ENCODE data around the gene CIZ1.
A peak's percentile ranks its signal among the peaks of the same experiment; 100 is the strongest.

Gene CIZ1

GRCh38 chr9:128185979-128186965, 5.1 kb downstream of the CIZ1 start:
- no peak for DNase-seq

GRCh38 chr9:128182893-128183588, 8.3 kb downstream of the CIZ1 start:
- DNase-seq: no peak

GRCh38 chr9:128181480-128181879, 9.9 kb downstream of the CIZ1 start:
- DNase-seq: peak; percentile 15

- no peak for DNase-seq
Measured at GRCh38 chr9:128180447-128180846, 10.9 kb downstream of the CIZ1 start.

DNA sequence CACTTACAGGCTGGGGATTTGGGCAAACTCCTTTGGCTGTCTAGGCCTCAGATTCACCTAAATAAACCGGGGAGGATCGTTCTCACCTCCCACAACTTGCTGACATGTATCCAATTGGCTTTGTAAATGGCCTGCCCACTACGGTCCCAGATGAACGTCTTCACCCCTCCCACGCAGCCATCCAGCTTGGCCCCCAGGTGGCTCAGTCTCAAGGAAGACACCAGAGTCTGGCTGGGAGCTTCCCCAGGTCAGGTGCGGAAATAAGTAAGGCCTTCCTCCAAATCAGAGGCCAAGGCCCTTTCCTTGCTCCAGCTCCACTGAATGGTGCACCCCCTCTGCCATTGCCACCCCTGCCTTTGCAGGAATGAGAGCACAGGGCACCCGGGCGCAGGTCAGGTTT, 11.4 kb downstream of the CIZ1 start:
- DNase-seq: no peak

GRCh38 chr9:128178806-128179431, 12.5 kb downstream of the CIZ1 start:
- DNase-seq: peak; percentile 63

DNA sequence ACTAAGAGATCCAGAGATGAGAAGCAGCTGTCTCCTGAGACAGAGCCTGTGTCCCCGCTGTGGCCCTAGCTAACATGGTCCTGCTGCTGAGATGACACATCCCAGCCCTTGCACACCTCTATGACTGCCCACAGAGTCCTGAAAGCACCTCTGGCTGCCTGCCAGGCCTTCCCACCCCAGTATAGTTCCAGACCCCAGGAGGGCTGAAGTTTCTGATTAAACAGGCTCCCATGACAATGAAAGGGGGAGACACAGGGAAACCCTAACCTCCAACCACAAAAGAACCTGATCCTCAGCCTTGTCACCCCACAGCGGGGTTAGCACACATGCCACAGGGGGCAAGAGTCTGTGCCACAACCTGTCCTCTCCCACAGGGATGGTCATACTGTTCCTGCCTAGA, 15.6 kb downstream of the CIZ1 start:
- no peak for DNase-seq

DNA sequence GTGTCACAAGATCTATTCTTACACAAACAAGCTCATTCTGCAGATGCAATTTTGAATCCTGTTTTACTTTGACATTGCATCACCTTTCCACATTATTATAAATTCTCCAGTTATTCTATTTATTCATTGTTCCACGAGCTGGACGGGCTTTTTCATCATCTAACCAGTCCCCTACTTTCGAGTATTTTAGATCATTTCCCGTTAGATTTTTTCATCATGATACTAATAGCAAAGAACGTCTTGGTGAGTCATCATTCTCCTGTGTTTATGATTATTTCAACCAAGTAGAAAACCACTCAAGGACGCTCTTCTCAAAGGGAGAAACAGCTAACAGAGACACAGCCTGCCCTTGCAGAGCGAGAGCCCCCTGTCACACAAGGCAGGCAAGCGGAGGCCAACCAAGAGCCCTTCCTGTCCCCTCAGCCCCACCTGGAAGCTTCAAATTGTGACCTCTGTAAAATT, 16.2 kb downstream of the CIZ1 start:
- DNase-seq: no peak

DNA sequence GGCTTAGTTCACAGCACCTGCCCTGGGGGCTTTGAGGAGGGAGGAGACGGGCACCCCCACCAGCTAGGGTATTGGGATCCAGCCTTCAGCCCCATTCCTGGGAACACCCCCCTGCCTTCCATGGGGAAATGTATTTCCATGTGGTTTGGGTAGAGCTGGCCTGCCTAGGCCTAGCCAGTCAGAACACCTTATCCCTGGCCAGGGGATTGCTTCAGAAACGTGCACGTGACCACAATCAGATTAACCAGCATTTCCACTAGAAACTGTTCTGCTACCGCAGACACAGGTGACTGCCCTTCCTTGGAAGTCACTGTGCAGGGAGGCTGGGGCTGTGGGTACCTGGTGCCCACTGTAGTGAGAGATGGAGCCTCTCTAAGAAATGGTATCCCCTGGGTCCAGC, 17.3 kb downstream of the CIZ1 start:
- DNase-seq: no peak

DNA sequence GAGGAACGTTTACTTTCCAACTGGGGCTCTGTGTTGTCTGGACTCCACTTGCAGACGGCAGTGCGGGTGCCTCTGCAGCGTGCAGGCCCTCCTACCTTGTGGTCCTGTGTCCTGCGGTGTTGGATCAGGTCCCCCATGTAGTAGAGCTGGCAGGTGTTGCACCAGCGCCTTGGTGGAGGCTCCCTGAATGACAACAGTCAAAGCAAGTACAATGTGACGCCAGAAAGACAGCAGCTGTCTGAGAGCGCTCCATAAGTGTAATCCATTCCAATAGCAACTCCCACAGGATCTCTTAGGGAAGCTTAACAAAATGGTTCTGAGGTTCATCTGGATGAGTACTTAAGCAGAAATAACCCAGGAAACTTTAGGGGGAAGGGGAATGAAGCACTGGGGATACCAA, 21.4 kb downstream of the CIZ1 start:
- DNase-seq: no peak

GRCh38 chr9:128169492-128169891, 21.9 kb downstream of the CIZ1 start:
- no peak for DNase-seq

- no peak for DNase-seq
Measured at GRCh38 chr9:128168731-128169308, 22.6 kb downstream of the CIZ1 start.

GRCh38 chr9:128167209-128167608, 24.2 kb downstream of the CIZ1 start:
- no peak for DNase-seq

DNA sequence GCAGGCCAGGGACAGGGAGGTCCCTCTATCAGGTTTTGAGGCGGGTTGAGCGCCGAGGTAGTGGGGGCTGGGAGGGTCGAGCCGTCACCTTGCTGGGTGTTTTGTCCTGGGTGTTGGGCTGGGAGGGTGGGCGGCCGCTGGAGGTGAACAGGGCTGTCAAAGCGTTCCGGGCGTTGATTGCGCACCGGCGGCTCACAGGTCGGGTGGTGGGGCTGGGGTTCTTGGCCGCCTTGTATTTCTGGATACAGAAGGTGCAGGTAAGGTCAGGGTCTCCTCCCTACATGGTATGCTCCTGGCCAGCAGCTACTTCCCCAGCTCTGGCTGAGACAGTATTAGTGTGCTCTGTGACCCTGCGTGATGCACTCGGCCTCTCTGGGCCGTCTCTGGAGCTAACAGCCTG, 25.2 kb downstream of the CIZ1 start:
- no peak for DNase-seq

- DNase-seq: no peak
Measured at GRCh38 chr9:128164307-128164885, 27.0 kb downstream of the CIZ1 start.

DNA sequence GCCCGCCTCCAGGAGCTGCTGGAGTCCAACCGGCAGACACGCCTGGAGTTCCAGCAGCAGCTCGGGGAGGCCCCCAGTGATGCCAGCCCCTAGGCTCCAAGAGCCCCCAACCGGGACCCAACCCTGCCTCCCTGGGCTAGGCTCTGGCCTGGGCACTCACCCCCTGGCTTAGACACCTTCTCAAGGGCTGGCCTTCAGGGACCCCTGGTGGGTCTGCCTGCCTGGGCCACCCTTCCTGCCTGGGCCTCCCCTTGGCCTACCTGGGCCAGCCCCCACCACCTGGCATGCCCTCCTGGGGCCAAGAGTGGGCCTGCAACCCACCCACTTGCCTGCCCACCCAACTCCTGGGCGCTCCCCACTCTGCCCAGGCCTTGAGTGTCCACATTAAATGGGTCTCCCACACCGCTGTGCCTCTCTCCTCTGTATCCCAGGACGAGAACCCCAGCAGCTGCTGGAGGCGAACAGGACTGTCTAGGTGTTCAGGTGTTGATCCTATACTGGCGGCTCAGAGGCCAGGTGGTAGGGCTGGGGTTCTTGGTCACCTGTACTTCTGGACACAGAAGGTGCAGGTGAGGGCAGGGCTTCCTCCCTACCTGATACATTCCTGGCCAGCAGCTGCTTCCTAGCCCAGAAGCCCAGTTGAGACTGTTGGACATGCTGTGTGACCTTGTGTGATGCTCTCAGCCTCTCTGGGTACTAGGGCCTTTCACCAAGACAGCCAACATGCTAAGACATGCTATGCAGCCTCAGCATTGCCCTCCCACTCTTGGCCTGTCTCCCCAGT, 27.7 kb downstream of the CIZ1 start:
- DNase-seq: peak; percentile 53

DNA sequence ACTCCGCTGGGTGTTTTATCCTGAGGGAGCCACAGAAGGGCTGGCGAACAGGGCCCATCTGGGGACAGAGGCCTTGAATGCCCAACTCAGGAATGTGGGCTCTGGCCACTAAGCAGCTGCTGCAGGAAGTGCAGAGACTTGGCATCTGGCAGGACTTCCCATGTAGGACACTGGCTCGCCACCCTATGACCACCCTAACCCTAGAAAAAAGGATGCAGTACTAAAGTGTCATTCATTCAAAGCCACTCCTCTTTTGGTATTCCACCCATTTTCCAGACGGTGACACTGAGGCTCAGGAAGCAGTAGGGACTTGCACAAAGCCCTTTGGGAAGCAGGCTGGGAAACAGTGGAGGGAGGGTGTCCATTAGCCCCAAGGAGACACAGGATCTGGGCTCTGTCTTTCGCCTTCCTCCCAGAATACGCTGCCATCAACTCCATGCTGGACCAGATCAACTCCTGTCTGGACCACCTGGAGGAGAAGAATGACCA, 28.3 kb downstream of the CIZ1 start:
- no peak for DNase-seq

DNA sequence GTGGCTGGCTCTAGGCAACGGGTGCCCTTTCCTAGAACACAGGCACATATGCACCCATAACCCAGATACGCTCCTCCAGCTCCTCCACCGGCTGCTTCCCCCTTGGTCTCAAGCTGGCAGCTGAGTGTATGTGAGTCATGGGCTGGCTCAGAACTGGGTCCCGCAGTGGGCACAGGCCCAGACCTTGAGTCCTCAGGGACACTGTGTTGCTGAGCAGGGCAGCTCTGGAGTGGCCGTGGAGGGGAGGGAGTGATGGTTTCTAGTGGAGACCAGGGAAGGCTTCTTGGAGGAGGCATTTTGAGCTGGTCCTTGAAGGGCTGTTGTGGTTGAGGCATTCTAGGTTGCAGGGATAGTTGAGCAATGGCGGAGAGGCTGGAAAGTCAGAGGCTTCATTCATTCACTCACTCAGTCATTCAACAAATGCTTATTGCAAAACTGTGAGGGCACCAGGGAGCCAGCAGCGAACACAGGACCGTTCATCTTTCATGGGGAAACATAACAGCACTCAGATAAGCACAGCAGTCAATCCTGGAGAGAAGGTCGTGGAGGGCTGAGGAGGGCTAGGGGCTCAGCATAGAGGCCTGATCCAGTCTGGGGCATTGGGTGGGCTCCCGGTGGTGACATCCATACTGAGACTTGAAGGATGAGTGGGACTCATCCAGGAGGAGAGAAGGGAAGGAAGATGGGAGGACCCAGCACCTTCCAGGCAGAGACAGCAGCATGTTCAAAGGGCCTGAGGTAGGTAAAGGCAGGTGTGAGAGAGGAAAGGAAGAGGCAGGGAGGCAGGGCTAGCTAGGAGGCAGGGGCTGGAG, 29.0 kb downstream of the CIZ1 start:
- no peak for DNase-seq

DNA sequence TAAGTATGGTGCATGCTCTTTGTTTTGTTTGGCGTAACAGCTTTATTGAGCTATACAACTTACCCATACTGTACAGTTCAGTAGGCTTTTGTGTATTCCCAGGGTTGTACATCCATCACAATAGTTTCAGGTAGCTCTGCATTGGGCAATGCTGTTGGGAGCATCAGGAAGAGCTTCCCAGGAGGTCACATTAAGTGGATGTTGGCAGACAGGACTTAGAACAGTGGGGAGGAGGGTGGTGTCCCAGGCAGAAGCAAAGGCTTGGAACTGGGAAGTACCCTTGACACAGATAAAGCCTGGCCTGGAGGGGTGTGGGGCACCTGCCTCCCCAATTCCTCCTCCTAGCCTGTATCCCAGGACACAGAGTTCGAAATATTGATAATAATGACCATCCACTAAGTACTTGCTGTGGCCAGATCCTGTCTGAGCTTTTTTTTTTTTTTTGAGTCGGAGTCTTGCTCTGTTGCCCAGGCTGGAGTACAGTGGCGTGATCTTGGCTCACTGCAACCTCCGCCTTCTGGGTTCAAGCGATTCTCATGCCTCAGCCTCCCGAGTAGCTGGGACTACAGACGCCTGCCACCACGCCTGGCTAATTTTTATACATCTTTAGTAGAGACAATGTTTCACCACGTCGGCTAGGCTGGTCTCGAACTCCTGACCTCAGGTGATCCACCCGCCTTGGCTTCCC, 30.0 kb downstream of the CIZ1 start:
- peak; percentile 48 for DNase-seq

DNA sequence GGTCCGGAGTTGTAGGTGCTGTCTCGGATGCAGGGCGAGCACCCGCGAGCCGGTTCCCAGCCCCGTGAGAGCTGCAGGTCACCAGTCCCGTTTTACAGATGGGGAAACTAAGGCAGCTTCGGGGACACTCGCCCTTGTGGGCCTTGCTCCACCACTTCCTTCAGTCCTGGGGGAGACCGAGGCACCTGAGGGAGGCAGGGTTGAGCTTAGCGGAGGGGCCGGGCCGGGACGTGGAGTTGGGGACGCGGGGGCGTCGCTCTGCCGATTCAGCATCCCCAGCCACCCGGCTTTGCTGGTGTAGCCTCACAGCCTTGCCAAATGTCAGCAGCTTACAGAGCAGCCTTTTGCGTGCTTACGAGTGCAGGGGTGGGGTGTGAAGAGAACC, 30.8 kb downstream of the CIZ1 start:
- DNase-seq: peak; percentile 60

Data from DMS53 (cell line).